Neural progenitor cell (in vitro differentiated cells): Measurements from ENCODE around the gene HEATR5A. TPM values are rescaled to one million over a fixed set of nuclear protein-coding genes. Genes with fewer than 3 reads are reported as not detected.

Source experiments
- DNase-seq: peaks from one replicate; pipeline ENCODE4 v3.0.0-alpha.2; 2016; ENCODE audit warnings: low spot score
- H2AFZ ChIP-seq: fragments of 200-600 bp; sonication (generic); replicated peaks from 2 replicates; pipeline ENCODE4 v1.6.1; 2016; ENCODE audit warnings: antibody characterized with exemption
- H3F3A ChIP-seq: fragments of 200-600 bp; sonication (generic); 2 replicates; pipeline ENCODE4 v1.6.1; 2016; ENCODE audit warnings: antibody characterized with exemption, low read depth
- H3K27ac ChIP-seq: fragments of 200-600 bp; sonication (generic); 2 replicates; pipeline ENCODE4 v1.5.1; 2016; ENCODE audit warnings: mild to moderate bottlenecking
- H3K27me3 ChIP-seq: fragments of 200-600 bp; sonication (generic); 2 replicates; pipeline ENCODE4 v1.6.1; 2016; ENCODE audit warnings: mild to moderate bottlenecking, moderate library complexity
- H3K36me3 ChIP-seq: fragments of 200-600 bp; sonication (generic); 2 replicates; pipeline ENCODE4 v1.5.1; 2016
- H3K4me1 ChIP-seq: fragments of 200-600 bp; sonication (generic); 2 replicates; pipeline ENCODE4 v1.6.1; 2016; ENCODE audit warnings: mixed run types
- H3K4me2 ChIP-seq: fragments of 200-600 bp; sonication (generic); 2 replicates; pipeline ENCODE4 v1.6.1; 2016
- H3K4me3 ChIP-seq: fragments of 200-600 bp; sonication (generic); 2 replicates; pipeline ENCODE4 v1.5.1; 2016
- H3K79me2 ChIP-seq: fragments of 200-600 bp; sonication (generic); 2 replicates; pipeline ENCODE4 v1.6.1; 2016; ENCODE audit warnings: low read depth
- H3K9ac ChIP-seq: fragments of 200-600 bp; sonication (generic); 2 replicates; pipeline ENCODE4 v1.6.1; 2016
- H3K9me3 ChIP-seq: fragments of 200-600 bp; sonication (generic); 2 replicates; pipeline ENCODE4 v1.5.1; 2016; ENCODE audit warnings: low read depth
- H4K20me1 ChIP-seq: fragments of 200-600 bp; sonication (generic); 2 replicates; pipeline ENCODE4 v1.6.1; 2016; ENCODE audit warnings: low read depth
- H3K27ac Mint-ChIP-seq: 3 replicates; pipeline ENCODE4 v1.8.0; 2021; ENCODE audit warnings: mixed read lengths
- H3K27me3 Mint-ChIP-seq: 2 replicates; pipeline ENCODE4 v1.8.0; 2022; ENCODE audit warnings: low read depth, mild to moderate bottlenecking, inconsistent platforms, moderate library complexity, mixed read lengths; ENCODE audit not compliant: insufficient read depth
- H3K36me3 Mint-ChIP-seq: 3 replicates; pipeline ENCODE4 v1.8.0; 2021; ENCODE audit warnings: mixed read lengths
- H3K4me1 Mint-ChIP-seq: 3 replicates; pipeline ENCODE4 v1.8.0; 2021; ENCODE audit warnings: mixed read lengths
- H3K4me3 Mint-ChIP-seq: 3 replicates; pipeline ENCODE4 v1.8.0; 2021; ENCODE audit warnings: mild to moderate bottlenecking, moderate library complexity, mixed read lengths
- H3K9me3 Mint-ChIP-seq: 3 replicates; pipeline ENCODE4 v1.8.0; 2020; ENCODE audit warnings: mixed read lengths
- EZH2 ChIP-seq: fragments of 200-600 bp; sonication (generic); IDR thresholded peaks from 2 replicates; pipeline ENCODE4 v1.6.1; 2017; ENCODE audit warnings: antibody characterized with exemption, mild to moderate bottlenecking, moderate library complexity
- EZH2phosphoT487 ChIP-seq: fragments of 200-600 bp; sonication (generic); IDR thresholded peaks from 2 replicates; pipeline ENCODE4 v1.6.1; 2017; ENCODE audit warnings: antibody characterized with exemption
- total RNA-seq: library from RNA; depleted of rRNA; stranded (reverse); fragments of >200 nt; gene quantifications from 2 replicates; pipeline ENCODE4 v1.2.3, GENCODE V29; 2015; ENCODE audit warnings: low replicate concordance
- TF ChIP-seq, protein P1 (sequence below): fragments of 200-600 bp; sonication (generic); IDR thresholded peaks from 2 replicates; pipeline ENCODE4 v1.5.1; 2017; ENCODE audit warnings: antibody characterized with exemption, mild to moderate bottlenecking

HEATR5A gene
- total RNA-seq, 1 donor from 2014 or later = 34.7 TPM

DNA sequence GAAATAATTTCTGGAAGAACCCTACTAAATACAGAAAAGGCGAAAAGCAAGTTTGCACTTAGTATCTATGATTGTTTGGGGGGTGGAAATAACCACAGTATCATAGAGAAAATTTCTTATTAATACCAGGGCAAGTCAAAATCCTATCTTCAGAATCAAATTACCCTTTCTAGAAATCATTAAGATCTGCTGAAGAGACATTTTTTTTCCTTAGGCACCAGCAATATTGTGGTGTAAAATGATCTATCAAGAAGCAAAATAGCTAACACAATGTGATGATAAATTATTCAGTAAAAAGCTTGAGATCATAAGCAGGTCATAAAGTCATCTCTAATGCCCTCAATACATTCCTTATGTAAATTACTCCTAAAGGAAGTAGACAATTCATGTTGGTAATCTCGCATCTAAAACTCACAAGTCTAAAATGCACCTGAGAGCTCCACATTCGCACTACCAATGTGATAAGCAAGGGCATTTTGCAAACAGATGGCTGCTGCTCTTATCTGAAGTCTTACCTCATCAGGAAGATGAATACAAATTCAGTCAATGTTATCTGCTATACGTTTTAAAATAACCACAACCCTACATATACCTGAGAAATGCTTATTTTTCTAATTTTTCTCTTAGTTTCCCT lies 14.6 kb downstream of the HEATR5A start:
- Mint-ChIP-seq H3K4me1 (no peaks in the 10 kb centered on the region), H3K36me3 (peaks cover 5% of the 10 kb centered on the region), H3K4me3 (no peak overlapping the region), H3K27ac (no peak overlapping the region), H3K27me3 (no peaks in the 10 kb centered on the region), H3K9me3 (no peaks in the 10 kb centered on the region)
- no peak overlapping the region for H2AFZ ChIP-seq
- H3K4me2 ChIP-seq = no peak overlapping the region
- no peaks in the 10 kb centered on the region for H3K9me3 ChIP-seq
- TF ChIP-seq EZH2phosphoT487 (no peak), EZH2 (no peak)
- TF ChIP-seq, protein P1, sequence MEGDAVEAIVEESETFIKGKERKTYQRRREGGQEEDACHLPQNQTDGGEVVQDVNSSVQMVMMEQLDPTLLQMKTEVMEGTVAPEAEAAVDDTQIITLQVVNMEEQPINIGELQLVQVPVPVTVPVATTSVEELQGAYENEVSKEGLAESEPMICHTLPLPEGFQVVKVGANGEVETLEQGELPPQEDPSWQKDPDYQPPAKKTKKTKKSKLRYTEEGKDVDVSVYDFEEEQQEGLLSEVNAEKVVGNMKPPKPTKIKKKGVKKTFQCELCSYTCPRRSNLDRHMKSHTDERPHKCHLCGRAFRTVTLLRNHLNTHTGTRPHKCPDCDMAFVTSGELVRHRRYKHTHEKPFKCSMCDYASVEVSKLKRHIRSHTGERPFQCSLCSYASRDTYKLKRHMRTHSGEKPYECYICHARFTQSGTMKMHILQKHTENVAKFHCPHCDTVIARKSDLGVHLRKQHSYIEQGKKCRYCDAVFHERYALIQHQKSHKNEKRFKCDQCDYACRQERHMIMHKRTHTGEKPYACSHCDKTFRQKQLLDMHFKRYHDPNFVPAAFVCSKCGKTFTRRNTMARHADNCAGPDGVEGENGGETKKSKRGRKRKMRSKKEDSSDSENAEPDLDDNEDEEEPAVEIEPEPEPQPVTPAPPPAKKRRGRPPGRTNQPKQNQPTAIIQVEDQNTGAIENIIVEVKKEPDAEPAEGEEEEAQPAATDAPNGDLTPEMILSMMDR = no peak
- no peaks in the 10 kb centered on the region for H3F3A ChIP-seq
- H3K4me3 ChIP-seq = no peak overlapping the region
- H3K36me3 ChIP-seq = no peaks in the 10 kb centered on the region
- no peak overlapping the region for H3K9ac ChIP-seq
- no peak overlapping the region for H3K27ac ChIP-seq
- H3K79me2 ChIP-seq = peaks cover 16% of the 10 kb centered on the region
- DNase-seq = no peak
- H3K27me3 ChIP-seq = no peaks in the 10 kb centered on the region
- H3K4me1 ChIP-seq = peaks cover 10% of the 10 kb centered on the region
- no peaks in the 10 kb centered on the region for H4K20me1 ChIP-seq

DNA sequence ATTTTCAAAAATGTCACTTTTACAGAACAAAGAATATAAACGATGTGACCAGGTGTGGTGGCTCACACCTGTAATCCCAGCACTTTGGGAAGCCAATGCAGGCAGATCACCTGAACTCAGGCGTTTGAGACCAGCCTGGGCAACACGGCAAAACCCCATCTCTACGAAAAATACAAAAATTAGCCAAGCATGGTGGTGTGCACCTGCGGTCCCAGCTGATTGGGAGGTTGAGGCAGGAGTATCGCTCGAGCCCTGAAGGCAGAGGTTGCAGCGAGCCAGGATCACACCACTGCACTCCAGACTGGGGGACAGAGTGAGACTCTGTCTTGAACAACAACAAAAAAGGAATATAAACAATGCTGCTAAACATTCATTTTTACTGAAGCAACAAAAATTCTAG lies 15.2 kb downstream of the HEATR5A start:
- no peaks in the 10 kb centered on the region for H3K36me3 ChIP-seq
- no peaks in the 10 kb centered on the region for H3K9me3 ChIP-seq
- H3K4me3 Mint-ChIP-seq = no peak overlapping the region
- H3K27me3 ChIP-seq = no peaks in the 10 kb centered on the region
- no peaks in the 10 kb centered on the region for H3K4me1 Mint-ChIP-seq
- no peak overlapping the region for H3K27ac ChIP-seq
- TF ChIP-seq, protein P1 = no peak
- TF ChIP-seq EZH2phosphoT487 (no peak), EZH2 (no peak)
- no peak overlapping the region for H2AFZ ChIP-seq
- H3K4me1 ChIP-seq = peaks cover 4% of the 10 kb centered on the region
- H3K4me3 ChIP-seq = no peak overlapping the region
- no peak overlapping the region for H3K27ac Mint-ChIP-seq
- no peaks in the 10 kb centered on the region for H3K27me3 Mint-ChIP-seq
- DNase-seq = no peak
- peaks cover 10% of the 10 kb centered on the region for H3K79me2 ChIP-seq
- peaks cover 7% of the 10 kb centered on the region for H3K36me3 Mint-ChIP-seq
- H4K20me1 ChIP-seq = no peaks in the 10 kb centered on the region
- no peak overlapping the region for H3K4me2 ChIP-seq
- H3F3A ChIP-seq = no peaks in the 10 kb centered on the region
- no peaks in the 10 kb centered on the region for H3K9me3 Mint-ChIP-seq
- H3K9ac ChIP-seq = no peak overlapping the region

- H3K27me3 ChIP-seq = no peaks in the 10 kb centered on the region
- Mint-ChIP-seq H3K9me3 (no peaks in the 10 kb centered on the region), H3K36me3 (peaks cover 6% of the 10 kb centered on the region), H3K4me3 (no peak overlapping the region), H3K27ac (no peak overlapping the region), H3K27me3 (no peaks in the 10 kb centered on the region), H3K4me1 (no peaks in the 10 kb centered on the region)
- no peak for TF ChIP-seq EZH2
- TF ChIP-seq EZH2phosphoT487 = no peak
- TF ChIP-seq, protein P1 = no peak
- H3K4me3 ChIP-seq = no peak overlapping the region
- no peaks in the 10 kb centered on the region for H4K20me1 ChIP-seq
- H3K9ac ChIP-seq = no peak overlapping the region
- H2AFZ ChIP-seq = no peak overlapping the region
- H3K4me2 ChIP-seq = no peak overlapping the region
- H3K36me3 ChIP-seq = no peaks in the 10 kb centered on the region
- DNase-seq = no peak
- H3K4me1 ChIP-seq = no peaks in the 10 kb centered on the region
- H3K27ac ChIP-seq = no peak overlapping the region
- H3K79me2 ChIP-seq = no peaks in the 10 kb centered on the region
- H3K9me3 ChIP-seq = no peaks in the 10 kb centered on the region
- H3F3A ChIP-seq = no peaks in the 10 kb centered on the region
Observed at GRCh38 chr14:31403707-31404106, 16.6 kb downstream of the HEATR5A start.
